ENCODE measurements around the gene DPYSL4. TPM values are rescaled to one million over a fixed set of nuclear protein-coding genes. Genes with fewer than 3 reads are reported as not detected.

The DPYSL4 gene
- total and polyA plus RNA-seq, 2 of the 13 experiments (the other 11 are each of a cell fraction or from before 2014, with no cell fraction given) = 0.84 to 1.2 TPM

- H3K4me1 ChIP-seq (ENCODE audit: insufficient read depth, low read length) = no peaks in the 10 kb centered on the region
- no TSS peak for BruUV-seq (replicated peaks)
- no peaks in the 10 kb centered on the region for H3K79me2 ChIP-seq (ENCODE audit: insufficient read depth, low read length)
- no peaks in the 10 kb centered on the region; a peak in 1 of 5 replicates for H3K27me3 ChIP-seq (ENCODE audit: control insufficient read depth in 1 of 2, insufficient read depth in 2 of 2, low read length in 2 of 2)
- in situ Hi-C loops (cut with HindIII; ENCODE audit: extremely low pct_ligation_motif_present, low pct_unique_long_range_greater_than_20kb) = no loop called here
- FAIRE-seq = no peak
- no peak overlapping the region for H2AFZ ChIP-seq (ENCODE audit: low read length)
- no peak overlapping the region for H3K4me3 ChIP-seq (replicated peaks in 1 of 3; ENCODE audit: insufficient read depth in 1 of 3, low read depth in 2 of 3, low read length in 3 of 3)
- H3K36me3 ChIP-seq (replicated peaks in 1 of 2; ENCODE audit: control insufficient read depth in 1 of 2, insufficient read depth in 2 of 2, low read length in 2 of 2) = no peaks in the 10 kb centered on the region
- no peak overlapping the region for H3K27ac ChIP-seq (ENCODE audit: extremely low read length, insufficient read depth, low read length)
- H3K9me3 ChIP-seq (ENCODE audit: low read length) = no peaks in the 10 kb centered on the region
- no peak overlapping the region for H3K9ac ChIP-seq (ENCODE audit: insufficient read depth, low read depth, low read length)
- no peak for ATAC-seq
- no peak overlapping the region for H3K4me2 ChIP-seq (ENCODE audit: low read depth, low read length)
- intact Hi-C loops (cut with micrococcal nuclease; ENCODE audit: unreplicated experiment) = no loop called here
- H4K20me1 ChIP-seq (ENCODE audit: insufficient read depth, low read length) = no peaks in the 10 kb centered on the region
- ChIA-PET POLR2A (no interaction called here), CTCF (ENCODE audit: low intra/inter-chr PET ratio, low total read pairs) (no interaction called here)
- TF ChIP-seq ZNF468 (CRISPR knock-in tag; IDR thresholded peaks at IDR 0.05) (no peak), ATM (IDR thresholded peaks at IDR 0.05; ENCODE audit: borderline replicate concordance) (no peak), ZNF207 (IDR thresholded peaks at IDR 0.05; ENCODE audit: borderline replicate concordance) (no peak), ZNF430 (CRISPR knock-in tag; IDR thresholded peaks at IDR 0.05) (no peak), ZNF558 (CRISPR knock-in tag; IDR thresholded peaks at IDR 0.05; ENCODE audit: borderline replicate concordance) (no peak)
- 43% methylated on average over 6 of the region's 7 CpGs for WGBS (ENCODE audit: low lambda C conversion rate)
- DNase-seq (ENCODE audit: low spot score) = no peak
Observed at GRCh38 chr10:132156382-132156781, 30.4 kb upstream of the DPYSL4 start.

- H4K20me1 ChIP-seq (ENCODE audit: insufficient read depth, low read length) = no peaks in the 10 kb centered on the region
- BruUV-seq (replicated peaks) = no TSS peak
- H3K9ac ChIP-seq (ENCODE audit: insufficient read depth, low read depth, low read length) = no peak overlapping the region
- H3K27ac ChIP-seq (ENCODE audit: extremely low read length, insufficient read depth, low read length) = no peak overlapping the region
- no peak overlapping the region for H3K4me3 ChIP-seq (replicated peaks in 1 of 3; ENCODE audit: insufficient read depth in 1 of 3, low read depth in 2 of 3, low read length in 3 of 3)
- in situ Hi-C loops (cut with HindIII; ENCODE audit: extremely low pct_ligation_motif_present, low pct_unique_long_range_greater_than_20kb) (no loop called here), intact Hi-C loops (cut with micrococcal nuclease; ENCODE audit: unreplicated experiment) (no loop called here)
- no peaks in the 10 kb centered on the region for H3K9me3 ChIP-seq (ENCODE audit: low read length)
- no peak overlapping the region for H3K4me2 ChIP-seq (ENCODE audit: low read depth, low read length)
- H3K36me3 ChIP-seq (replicated peaks in 1 of 2; ENCODE audit: control insufficient read depth in 1 of 2, insufficient read depth in 2 of 2, low read length in 2 of 2) = no peaks in the 10 kb centered on the region
- no peaks in the 10 kb centered on the region for H3K27me3 ChIP-seq (ENCODE audit: control insufficient read depth in 1 of 2, insufficient read depth in 2 of 2, low read length in 2 of 2)
- POLR2A ChIA-PET = no interaction called here
- 29% methylated on average over 8 of the region's 8 CpGs for WGBS (ENCODE audit: low lambda C conversion rate)
- DNase-seq (ENCODE audit: low spot score) = no peak
- H2AFZ ChIP-seq (ENCODE audit: low read length) = no peak overlapping the region
- H3K79me2 ChIP-seq (ENCODE audit: insufficient read depth, low read length) = no peaks in the 10 kb centered on the region
- CTCF ChIA-PET (ENCODE audit: low intra/inter-chr PET ratio, low total read pairs) = no interaction called here
- no peaks in the 10 kb centered on the region for H3K4me1 ChIP-seq (ENCODE audit: insufficient read depth, low read length)
- ATAC-seq = no peak
- no peak for FAIRE-seq
- no peak for TF ChIP-seq MEIS1 (CRISPR knock-in tag; IDR thresholded peaks at IDR 0.05; ENCODE audit: borderline replicate concordance)
- TF ChIP-seq SNAPC5 (CRISPR knock-in tag; IDR thresholded peaks at IDR 0.05; ENCODE audit: borderline replicate concordance) = no peak
- TF ChIP-seq ZNF234 (CRISPR knock-in tag; conservative IDR thresholded peaks at IDR 0.05) = no peak
- TF ChIP-seq KDM3A (CRISPR knock-in tag; IDR thresholded peaks at IDR 0.05; ENCODE audit: low read depth) = no peak
- TF ChIP-seq ZBTB2 (CRISPR knock-in tag; IDR thresholded peaks at IDR 0.05; ENCODE audit: low read depth) = no peak
- no peak for TF ChIP-seq ZNF615 (CRISPR knock-in tag; IDR thresholded peaks at IDR 0.05; ENCODE audit: borderline replicate concordance)
- no peak for TF ChIP-seq ZNF83 (CRISPR knock-in tag; IDR thresholded peaks at IDR 0.05; ENCODE audit: borderline replicate concordance)
- no peak for TF ChIP-seq ZUFSP (CRISPR knock-in tag; IDR thresholded peaks at IDR 0.05; ENCODE audit: borderline replicate concordance)
- no peak for TF ChIP-seq HOXD1 (CRISPR knock-in tag; IDR thresholded peaks at IDR 0.05)
- no peak for TF ChIP-seq SRY (CRISPR knock-in tag; IDR thresholded peaks at IDR 0.05)
- no peak for TF ChIP-seq SRSF9 (IDR thresholded peaks at IDR 0.05; ENCODE audit: borderline replicate concordance, insufficient read depth, low read depth, low read length, poor library complexity, severe bottlenecking)
Observed at GRCh38 chr10:132157101-132157500, 29.6 kb upstream of the DPYSL4 start.
